HepG2 (cell line): ENCODE measurements around the gene MAPK1. TPM values are rescaled to one million over a fixed set of nuclear protein-coding genes. Genes with fewer than 3 reads are reported as not detected.

Experiments used
- AHR ChIP-seq: IDR thresholded peaks from 2 replicates; pipeline ENCODE4 v1.6.1; 2018; ENCODE audit warnings: missing genetic modification reagents, missing compliant biosample characterization
- CCAR2 ChIP-seq: fragments of 200-400 bp; formaldehyde crosslinking; optimal IDR thresholded peaks from 2 replicates; pipeline ENCODE3; 2018; ENCODE audit warnings: low read depth, mild to moderate bottlenecking, low read length, moderate library complexity
- FOSL1 ChIP-seq: sonication (generic); formaldehyde crosslinking; IDR thresholded peaks from 2 replicates; pipeline ENCODE4 v1.9.0; 2021; ENCODE audit warnings: missing genetic modification reagents, borderline replicate concordance
- HDAC1 ChIP-seq: sonication (generic); formaldehyde crosslinking; IDR thresholded peaks from 2 replicates; pipeline ENCODE4 v1.5.1; 2020; ENCODE audit warnings: mild to moderate bottlenecking, missing genetic modification reagents
- KMT2B ChIP-seq: IDR thresholded peaks from 2 replicates; pipeline ENCODE4 v1.6.1; 2016; ENCODE audit warnings: missing genetic modification reagents, missing compliant biosample characterization
- MTF2 ChIP-seq: sonication (generic); formaldehyde crosslinking; IDR thresholded peaks from 2 replicates; pipeline ENCODE4 v1.5.0; 2020; ENCODE audit warnings: missing genetic modification reagents, borderline replicate concordance
- NCOA5 ChIP-seq: sonication (generic); formaldehyde crosslinking; IDR thresholded peaks from 2 replicates; pipeline ENCODE4 v1.4.0; 2020; ENCODE audit warnings: missing genetic modification reagents
- NFATC3 ChIP-seq: sonication (generic); formaldehyde crosslinking; IDR thresholded peaks from 2 replicates; pipeline ENCODE4 v1.5.1; 2020; ENCODE audit warnings: mild to moderate bottlenecking, missing genetic modification reagents
- RNF2 ChIP-seq: fragments of 450-650 bp; conservative IDR thresholded peaks from 2 replicates; pipeline ENCODE4 v1.6.1; 2016; ENCODE audit warnings: low read depth
- ZBTB20 ChIP-seq: sonication (generic); formaldehyde crosslinking; IDR thresholded peaks from 2 replicates; pipeline ENCODE4 v1.8.1; 2023; ENCODE audit warnings: missing genetic modification reagents, low read depth, mild to moderate bottlenecking, borderline replicate concordance
- ZFP82 ChIP-seq: sonication (generic); formaldehyde crosslinking; IDR thresholded peaks from 2 replicates; pipeline ENCODE4 v1.5.1; 2020; ENCODE audit warnings: mild to moderate bottlenecking, missing genetic modification reagents, borderline replicate concordance
- ZNF274 ChIP-seq: sonication (generic); formaldehyde crosslinking; IDR thresholded peaks from 2 replicates; pipeline ENCODE4 v1.5.1; 2020; ENCODE audit warnings: mild to moderate bottlenecking, missing genetic modification reagents
- ZNF382 ChIP-seq: sonication (generic); formaldehyde crosslinking; IDR thresholded peaks from 2 replicates; pipeline ENCODE4 v1.5.0; 2020; ENCODE audit warnings: missing genetic modification reagents, mild to moderate bottlenecking, borderline replicate concordance
- ZNF607 ChIP-seq: sonication (generic); formaldehyde crosslinking; IDR thresholded peaks from 2 replicates; pipeline ENCODE4 v1.5.1; 2020; ENCODE audit warnings: missing genetic modification reagents, mild to moderate bottlenecking, borderline replicate concordance
- ZNF775 ChIP-seq: sonication (generic); formaldehyde crosslinking; IDR thresholded peaks from 2 replicates; pipeline ENCODE4 v1.4.0; 2020; ENCODE audit warnings: missing genetic modification reagents, mild to moderate bottlenecking, moderate library complexity, borderline replicate concordance
- polyA plus RNA-seq, 8 experiments: library from polyadenylated mRNA; depleted of rRNA in 3 of 8; stranded (reverse) in 7 of 8; unstranded in 1 of 8; fragments of >200 nt; fragmentation: Illumina TruSeq in 4 of 8; extraction: Trizol in 4 of 8; gene quantifications; 2 replicates each; pipeline versions ENCODE4 v1.2.1 to v1.2.3, GENCODE V29; 2011 to 2016; ENCODE audit warnings: low read depth in 4 of 8, missing spikeins in 1 of 8, mixed read lengths in 1 of 8; ENCODE audit not compliant: insufficient read depth in 1 of 8
- total RNA-seq, 5 experiments: library from RNA; depleted of rRNA; stranded (reverse); fragments of >200 nt; fragmentation: Illumina TruSeq; extraction: Trizol; gene quantifications; 2 replicates each; pipeline ENCODE4 v1.2.3, GENCODE V29; 2016; ENCODE audit warnings: low read depth in 1 of 5
- TF ChIP-seq, protein P1 (sequence below): IDR thresholded peaks from 2 replicates; pipeline ENCODE4 v1.6.1; 2016; ENCODE audit warnings: missing compliant biosample characterization, missing genetic modification reagents, borderline replicate concordance
- TF ChIP-seq, protein P2 (sequence below), 2 experiments: fragments of 450-650 bp in 1 of 2; sonication (generic) in 1 of 2; formaldehyde crosslinking; IDR thresholded peaks; 2 replicates each; pipeline versions ENCODE4 v1.5.0 to v1.8.0; 2020 to 2022; ENCODE audit warnings: mild to moderate bottlenecking in 1 of 2, missing genetic modification reagents in 1 of 2
- TF ChIP-seq, protein P3 (sequence below): sonication (generic); formaldehyde crosslinking; IDR thresholded peaks from 2 replicates; pipeline ENCODE4 v1.8.0; 2022; ENCODE audit warnings: missing genetic modification reagents, mild to moderate bottlenecking, borderline replicate concordance
- TF ChIP-seq, protein P4 (sequence below): fragments of 450-650 bp; IDR thresholded peaks from 2 replicates; pipeline ENCODE4 v1.6.1; 2016
- TF ChIP-seq, protein P5 (sequence below): sonication (generic); formaldehyde crosslinking; IDR thresholded peaks from 2 replicates; pipeline ENCODE4 v1.5.1; 2020; ENCODE audit warnings: mild to moderate bottlenecking, moderate library complexity, missing genetic modification reagents
- TF ChIP-seq, protein P6 (sequence below): sonication (generic); formaldehyde crosslinking; IDR thresholded peaks from 2 replicates; pipeline ENCODE4 v1.8.1; 2022; ENCODE audit warnings: mild to moderate bottlenecking, missing genetic modification reagents

The MAPK1 gene
- total and polyA plus RNA-seq, 2 of the 13 experiments (the other 11 are each of a cell fraction or from before 2014, with no cell fraction given) = 107 to 114 TPM

DNA sequence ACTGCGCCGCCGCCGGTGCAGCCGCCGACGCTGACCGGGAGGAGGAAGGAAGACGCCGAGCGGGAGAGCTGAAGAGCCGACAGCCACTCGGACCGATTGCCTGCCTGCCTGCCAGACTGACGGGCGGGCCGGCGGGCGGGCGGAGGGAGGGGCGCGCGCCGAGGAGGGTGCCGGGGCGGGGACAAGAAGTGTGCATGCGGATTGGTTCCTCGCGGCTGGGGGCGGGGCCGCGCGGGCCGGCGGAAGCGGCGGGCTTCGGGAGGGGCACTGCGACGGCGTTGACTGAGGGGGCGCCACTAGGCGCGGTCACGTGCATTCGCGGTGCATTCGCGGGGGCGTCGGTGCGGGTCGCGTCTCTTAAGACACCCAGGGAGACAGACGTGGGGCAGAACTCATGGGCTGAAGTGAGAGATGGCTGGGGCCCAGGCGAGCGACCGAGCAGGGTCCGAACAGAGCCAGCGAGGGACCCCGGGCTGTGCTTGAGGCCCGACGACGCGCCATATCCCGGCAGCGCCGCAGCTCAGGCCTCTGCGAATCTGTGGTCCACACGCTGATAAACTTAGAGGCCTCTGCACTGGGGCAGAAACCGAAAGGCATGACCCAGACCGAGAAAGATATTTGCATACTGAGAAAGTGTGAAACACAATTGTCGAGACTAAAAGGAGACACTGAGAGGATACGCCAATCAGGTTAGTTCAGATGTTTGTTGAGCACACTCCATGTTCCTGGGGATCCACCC is at the start of gene MAPK1 (continued):
- TF ChIP-seq, protein P1, sequence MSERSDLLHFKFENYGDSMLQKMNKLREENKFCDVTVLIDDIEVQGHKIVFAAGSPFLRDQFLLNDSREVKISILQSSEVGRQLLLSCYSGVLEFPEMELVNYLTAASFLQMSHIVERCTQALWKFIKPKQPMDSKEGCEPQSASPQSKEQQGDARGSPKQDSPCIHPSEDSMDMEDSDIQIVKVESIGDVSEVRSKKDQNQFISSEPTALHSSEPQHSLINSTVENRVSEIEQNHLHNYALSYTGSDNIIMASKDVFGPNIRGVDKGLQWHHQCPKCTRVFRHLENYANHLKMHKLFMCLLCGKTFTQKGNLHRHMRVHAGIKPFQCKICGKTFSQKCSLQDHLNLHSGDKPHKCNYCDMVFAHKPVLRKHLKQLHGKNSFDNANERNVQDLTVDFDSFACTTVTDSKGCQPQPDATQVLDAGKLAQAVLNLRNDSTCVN = peak; percentile 40; the same call in 1 of the 2 replicates
- TF ChIP-seq, protein P2, sequence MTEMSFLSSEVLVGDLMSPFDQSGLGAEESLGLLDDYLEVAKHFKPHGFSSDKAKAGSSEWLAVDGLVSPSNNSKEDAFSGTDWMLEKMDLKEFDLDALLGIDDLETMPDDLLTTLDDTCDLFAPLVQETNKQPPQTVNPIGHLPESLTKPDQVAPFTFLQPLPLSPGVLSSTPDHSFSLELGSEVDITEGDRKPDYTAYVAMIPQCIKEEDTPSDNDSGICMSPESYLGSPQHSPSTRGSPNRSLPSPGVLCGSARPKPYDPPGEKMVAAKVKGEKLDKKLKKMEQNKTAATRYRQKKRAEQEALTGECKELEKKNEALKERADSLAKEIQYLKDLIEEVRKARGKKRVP (CRISPR knock-in tag; IDR thresholded peaks at IDR 0.05) = peak in 1 of 2 experiments; percentile 51; a peak in 1 of 4 replicates
- no peak for TF ChIP-seq MTF2 (CRISPR knock-in tag)
- TF ChIP-seq FOSL1 (CRISPR knock-in tag) = no peak
- no peak for TF ChIP-seq ZNF775
- TF ChIP-seq, protein P3, sequence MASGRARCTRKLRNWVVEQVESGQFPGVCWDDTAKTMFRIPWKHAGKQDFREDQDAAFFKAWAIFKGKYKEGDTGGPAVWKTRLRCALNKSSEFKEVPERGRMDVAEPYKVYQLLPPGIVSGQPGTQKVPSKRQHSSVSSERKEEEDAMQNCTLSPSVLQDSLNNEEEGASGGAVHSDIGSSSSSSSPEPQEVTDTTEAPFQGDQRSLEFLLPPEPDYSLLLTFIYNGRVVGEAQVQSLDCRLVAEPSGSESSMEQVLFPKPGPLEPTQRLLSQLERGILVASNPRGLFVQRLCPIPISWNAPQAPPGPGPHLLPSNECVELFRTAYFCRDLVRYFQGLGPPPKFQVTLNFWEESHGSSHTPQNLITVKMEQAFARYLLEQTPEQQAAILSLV (CRISPR knock-in tag) = peak; percentile 86; the same call in 1 of the 2 replicates
- peak; percentile 87 for TF ChIP-seq KMT2B
- no peak for TF ChIP-seq ZNF382
- TF ChIP-seq AHR (CRISPR knock-in tag) = peak; percentile 62
- TF ChIP-seq HDAC1 = peak; percentile 77; the same call in 1 of the 2 replicates
- TF ChIP-seq NFATC3 (CRISPR knock-in tag) = no peak
- TF ChIP-seq ZFP82 (CRISPR knock-in tag) = no peak; the same call in 1 of the 2 replicates
- TF ChIP-seq ZBTB20 = no peak; the same call in 1 of the 2 replicates
- no peak; the same call in 1 of the 2 replicates for TF ChIP-seq RNF2
- TF ChIP-seq, protein P4, sequence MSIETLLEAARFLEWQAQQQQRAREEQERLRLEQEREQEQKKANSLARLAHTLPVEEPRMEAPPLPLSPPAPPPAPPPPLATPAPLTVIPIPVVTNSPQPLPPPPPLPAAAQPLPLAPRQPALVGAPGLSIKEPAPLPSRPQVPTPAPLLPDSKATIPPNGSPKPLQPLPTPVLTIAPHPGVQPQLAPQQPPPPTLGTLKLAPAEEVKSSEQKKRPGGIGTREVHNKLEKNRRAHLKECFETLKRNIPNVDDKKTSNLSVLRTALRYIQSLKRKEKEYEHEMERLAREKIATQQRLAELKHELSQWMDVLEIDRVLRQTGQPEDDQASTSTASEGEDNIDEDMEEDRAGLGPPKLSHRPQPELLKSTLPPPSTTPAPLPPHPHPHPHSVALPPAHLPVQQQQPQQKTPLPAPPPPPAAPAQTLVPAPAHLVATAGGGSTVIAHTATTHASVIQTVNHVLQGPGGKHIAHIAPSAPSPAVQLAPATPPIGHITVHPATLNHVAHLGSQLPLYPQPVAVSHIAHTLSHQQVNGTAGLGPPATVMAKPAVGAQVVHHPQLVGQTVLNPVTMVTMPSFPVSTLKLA = peak; percentile 8; the same call in 1 of the 2 replicates
- TF ChIP-seq, protein P5, sequence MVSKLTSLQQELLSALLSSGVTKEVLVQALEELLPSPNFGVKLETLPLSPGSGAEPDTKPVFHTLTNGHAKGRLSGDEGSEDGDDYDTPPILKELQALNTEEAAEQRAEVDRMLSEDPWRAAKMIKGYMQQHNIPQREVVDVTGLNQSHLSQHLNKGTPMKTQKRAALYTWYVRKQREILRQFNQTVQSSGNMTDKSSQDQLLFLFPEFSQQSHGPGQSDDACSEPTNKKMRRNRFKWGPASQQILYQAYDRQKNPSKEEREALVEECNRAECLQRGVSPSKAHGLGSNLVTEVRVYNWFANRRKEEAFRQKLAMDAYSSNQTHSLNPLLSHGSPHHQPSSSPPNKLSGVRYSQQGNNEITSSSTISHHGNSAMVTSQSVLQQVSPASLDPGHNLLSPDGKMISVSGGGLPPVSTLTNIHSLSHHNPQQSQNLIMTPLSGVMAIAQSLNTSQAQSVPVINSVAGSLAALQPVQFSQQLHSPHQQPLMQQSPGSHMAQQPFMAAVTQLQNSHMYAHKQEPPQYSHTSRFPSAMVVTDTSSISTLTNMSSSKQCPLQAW (CRISPR knock-in tag) = no peak
- 0 out of 2 replicates have a peak, but pooled peaks have one; percentile 66 for TF ChIP-seq ZNF274
- TF ChIP-seq, protein P6, sequence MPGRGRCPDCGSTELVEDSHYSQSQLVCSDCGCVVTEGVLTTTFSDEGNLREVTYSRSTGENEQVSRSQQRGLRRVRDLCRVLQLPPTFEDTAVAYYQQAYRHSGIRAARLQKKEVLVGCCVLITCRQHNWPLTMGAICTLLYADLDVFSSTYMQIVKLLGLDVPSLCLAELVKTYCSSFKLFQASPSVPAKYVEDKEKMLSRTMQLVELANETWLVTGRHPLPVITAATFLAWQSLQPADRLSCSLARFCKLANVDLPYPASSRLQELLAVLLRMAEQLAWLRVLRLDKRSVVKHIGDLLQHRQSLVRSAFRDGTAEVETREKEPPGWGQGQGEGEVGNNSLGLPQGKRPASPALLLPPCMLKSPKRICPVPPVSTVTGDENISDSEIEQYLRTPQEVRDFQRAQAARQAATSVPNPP (CRISPR knock-in tag) = no peak
- TF ChIP-seq CCAR2 = no peak
- TF ChIP-seq NCOA5 (CRISPR knock-in tag) = no peak
- peak; percentile 64; the same call in 1 of the 2 replicates for TF ChIP-seq ZNF607
